Activated CD4-positive, alpha-beta memory T cell treated with anti-CD3 and anti-CD28 coated beads, Interleukin-2, amount 10 ng/mL, durations not matched to agents 7 days and 5 days (primary cell): Measurements from ENCODE around the gene WDR45B. TPM values are rescaled to one million over a fixed set of nuclear protein-coding genes. Genes with fewer than 3 reads are reported as not detected.
A peak's percentile ranks its signal among the peaks of the same experiment; 100 is the strongest.
"Not testable (repeated sequence)": the region's sequence is repeated elsewhere in the genome, so short reads cannot be mapped to it uniquely, and the experiment has no call there.

Experiments used
- CTCF ChIA-PET: fragments of 350-600 bp; sonication (Branson Sonifier 250); formaldehyde crosslinking; loops from one replicate; lab custom pipeline; 2021; ENCODE audit warnings: antibody characterized with exemption, inconsistent platforms; lab: Charles Lee
- POLR2A ChIA-PET: fragments of 350-600 bp; sonication (Branson Sonifier 250); formaldehyde crosslinking; loops from one replicate; lab custom pipeline; 2021; ENCODE audit warnings: antibody characterized with exemption; lab: Charles Lee
- DNase-seq: peaks from one replicate; pipeline ENCODE4 v3.0.0-alpha.2; 2020
- H3K27ac Mint-ChIP-seq: one replicate; pipeline ENCODE4 v1.8.0; 2021; ENCODE audit warnings: mild to moderate bottlenecking, mixed read lengths
- H3K27me3 Mint-ChIP-seq: one replicate; pipeline ENCODE4 v1.8.0; 2021; ENCODE audit warnings: mixed read lengths
- H3K36me3 Mint-ChIP-seq: one replicate; pipeline ENCODE4 v1.8.0; 2021; ENCODE audit warnings: low read depth, mixed read lengths
- H3K4me1 Mint-ChIP-seq: one replicate; pipeline ENCODE4 v1.8.0; 2021; ENCODE audit warnings: mixed read lengths
- H3K4me3 Mint-ChIP-seq: one replicate; pipeline ENCODE4 v1.8.0; 2021; ENCODE audit warnings: mild to moderate bottlenecking, mixed read lengths
- H3K9me3 Mint-ChIP-seq: one replicate; pipeline ENCODE4 v1.8.0; 2021; ENCODE audit warnings: mixed read lengths
- total RNA-seq, 2 experiments: library from RNA; stranded (reverse); gene quantifications; one replicate each; pipeline ENCODE4 v1.2.3, GENCODE V29; 2021

The WDR45B gene
- total RNA-seq, 2 experiments from 2014 or later = 41.0 to 42.9 TPM

DNA sequence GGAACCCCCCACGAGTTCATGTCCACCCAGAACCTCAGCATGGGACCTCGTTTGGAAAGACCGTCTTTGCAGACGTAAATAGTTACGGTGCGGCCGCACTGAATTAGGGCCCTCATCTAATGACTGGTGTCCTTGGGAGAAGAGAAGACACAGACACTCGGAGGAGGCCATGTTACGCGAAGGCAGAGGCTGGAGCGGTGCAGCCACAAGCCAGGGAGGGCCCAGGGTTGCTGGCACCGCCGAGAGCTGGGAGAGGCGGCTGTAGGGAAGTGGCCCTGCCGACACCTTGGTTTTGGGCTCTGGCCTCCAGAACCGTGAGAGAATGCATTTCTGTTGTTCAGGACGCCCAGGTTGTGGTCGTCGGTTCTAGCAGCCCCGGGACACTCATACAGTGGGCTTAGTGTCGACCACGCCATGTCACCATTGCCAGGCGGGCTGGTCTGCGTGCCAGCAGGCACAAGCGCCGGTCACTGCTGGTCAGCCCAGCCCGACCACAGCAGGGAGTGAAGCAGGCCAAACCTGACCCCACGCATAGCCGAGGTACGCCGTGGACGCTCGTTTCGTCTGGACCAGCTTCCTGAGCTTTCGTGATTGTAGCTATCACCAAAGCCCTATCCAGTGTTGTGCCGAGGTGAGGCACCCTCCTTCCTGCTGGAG lies 10.7 kb upstream of the WDR45B start:
- ChIA-PET CTCF (no interaction called here), POLR2A (no interaction called here)
- no peaks in the 10 kb centered on the region for H3K36me3 Mint-ChIP-seq
- H3K27ac Mint-ChIP-seq = no peak overlapping the region
- no peaks in the 10 kb centered on the region for H3K27me3 Mint-ChIP-seq
- no peak overlapping the region for H3K4me3 Mint-ChIP-seq
- H3K4me1 Mint-ChIP-seq = no peaks in the 10 kb centered on the region
- H3K9me3 Mint-ChIP-seq = peaks cover 5% of the 10 kb centered on the region
- no peak for DNase-seq

DNA sequence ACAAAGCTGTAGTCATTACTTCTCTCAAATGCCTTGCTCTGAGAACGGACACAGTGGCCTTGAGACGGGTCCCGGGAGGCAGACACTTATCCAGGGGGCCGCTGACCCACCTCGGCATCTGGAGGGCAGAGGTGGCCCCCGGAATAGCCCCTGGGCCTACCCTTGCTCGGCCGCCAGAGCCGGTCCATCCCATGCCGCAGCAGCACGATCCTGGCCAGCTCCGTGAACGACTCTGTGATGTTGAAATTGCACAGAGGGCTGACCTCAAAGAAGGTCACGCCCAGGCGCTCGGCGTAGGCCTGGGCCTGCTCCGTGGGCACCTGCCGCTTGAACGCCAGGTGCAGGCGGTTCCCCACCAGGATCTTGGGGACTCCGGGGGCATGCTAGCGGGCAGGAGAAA lies 10.1 kb upstream of the WDR45B start:
- no peak for DNase-seq
- Mint-ChIP-seq H3K36me3 (no peaks in the 10 kb centered on the region), H3K4me1 (no peaks in the 10 kb centered on the region), H3K4me3 (no peak overlapping the region), H3K9me3 (peaks cover 5% of the 10 kb centered on the region), H3K27ac (no peak overlapping the region), H3K27me3 (no peaks in the 10 kb centered on the region)
- POLR2A ChIA-PET = no interaction called here
- CTCF ChIA-PET = no interaction called here

DNA sequence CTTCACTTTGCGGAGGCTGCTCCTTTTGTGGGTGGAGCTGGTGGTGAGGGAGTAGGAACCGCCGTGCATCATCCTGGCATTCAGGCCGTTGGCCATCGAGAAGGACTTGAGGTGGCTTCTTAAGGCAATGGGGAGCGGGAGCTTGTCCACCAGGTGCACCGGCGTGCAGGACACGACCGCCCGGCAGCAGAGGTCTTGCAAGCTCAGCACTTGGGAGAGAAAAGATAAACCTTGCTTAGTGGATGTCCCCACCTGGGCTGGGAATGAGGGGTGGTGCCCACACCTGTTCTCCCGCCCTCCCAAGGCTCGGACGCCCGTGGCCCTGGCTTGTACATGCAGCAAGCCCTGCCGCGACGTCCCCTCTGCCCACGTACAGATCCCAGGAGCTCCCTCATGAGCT lies 9.7 kb upstream of the WDR45B start:
- H3K4me1 Mint-ChIP-seq = no peaks in the 10 kb centered on the region
- peaks cover 5% of the 10 kb centered on the region for H3K9me3 Mint-ChIP-seq
- ChIA-PET CTCF (no interaction called here), POLR2A (no interaction called here)
- no peak for DNase-seq
- no peaks in the 10 kb centered on the region for H3K36me3 Mint-ChIP-seq
- H3K27ac Mint-ChIP-seq = no peak overlapping the region
- no peaks in the 10 kb centered on the region for H3K27me3 Mint-ChIP-seq
- no peak overlapping the region for H3K4me3 Mint-ChIP-seq

- Mint-ChIP-seq H3K27me3 (no peaks in the 10 kb centered on the region), H3K27ac (no peak overlapping the region), H3K36me3 (no peaks in the 10 kb centered on the region), H3K4me1 (no peaks in the 10 kb centered on the region), H3K4me3 (no peak overlapping the region), H3K9me3 (peaks cover 5% of the 10 kb centered on the region)
- ChIA-PET CTCF (interaction anchor here (0.6 to 1.0 kb wide), 2 partner anchors 92 to 122 kb away, joined by 3 to 4 read pairs; no protein-coding TSS in a partner anchor), POLR2A (no interaction called here)
- DNase-seq = no peak
Observed at GRCh38 chr17:82656266-82656665, 8.0 kb upstream of the WDR45B start.

GRCh38 chr17:82655523-82655922 lies 7.3 kb upstream of the WDR45B start:
- no peak overlapping the region for H3K4me3 Mint-ChIP-seq
- CTCF ChIA-PET = interaction anchor here (0.6 kb wide), 2 partner anchors 93 to 100 kb away, joined by 3 to 4 read pairs; no protein-coding TSS in a partner anchor
- POLR2A ChIA-PET = no interaction called here

DNA sequence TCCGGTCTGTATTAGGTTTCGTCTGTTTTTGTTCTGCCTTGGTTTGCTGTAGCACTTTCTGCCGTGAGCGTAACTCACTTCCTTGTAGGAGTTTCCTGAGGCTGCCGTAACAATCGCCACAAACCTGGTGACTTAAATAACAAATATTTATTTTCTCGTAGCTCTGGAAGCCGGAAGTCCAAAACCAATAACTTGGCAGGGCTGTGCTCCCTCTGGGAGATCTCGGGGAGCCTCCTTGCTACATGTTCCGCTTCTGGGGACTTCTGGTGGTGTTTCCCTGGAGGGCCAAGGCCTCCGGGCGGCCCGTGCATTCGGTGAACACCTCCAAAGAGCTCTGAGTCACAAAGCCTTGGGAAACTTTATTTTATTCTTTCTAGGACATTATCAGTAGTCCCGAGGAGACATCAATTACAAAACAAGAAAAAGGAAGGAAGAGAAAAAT lies 6.8 kb upstream of the WDR45B start:
- no peaks in the 10 kb centered on the region for H3K27me3 Mint-ChIP-seq
- H3K4me1 Mint-ChIP-seq = no peaks in the 10 kb centered on the region
- no peak for DNase-seq
- peaks cover 4% of the 10 kb centered on the region for H3K9me3 Mint-ChIP-seq
- H3K27ac Mint-ChIP-seq = no peak overlapping the region
- no peaks in the 10 kb centered on the region for H3K36me3 Mint-ChIP-seq
- CTCF ChIA-PET = no interaction called here
- no peak overlapping the region for H3K4me3 Mint-ChIP-seq
- POLR2A ChIA-PET = no interaction called here

More at GRCh38 chr17:82655523-82655922, 7.3 kb upstream of the WDR45B start:
- Mint-ChIP-seq H3K4me1 (no peaks in the 10 kb centered on the region), H3K9me3 (peaks cover 5% of the 10 kb centered on the region), H3K36me3 (no peaks in the 10 kb centered on the region), H3K27me3 (no peaks in the 10 kb centered on the region), H3K27ac (no peak overlapping the region)
- no peak for DNase-seq

- H3K4me3 Mint-ChIP-seq, DNase-seq, H3K4me1 Mint-ChIP-seq, H3K27ac Mint-ChIP-seq, POLR2A ChIA-PET, H3K27me3 Mint-ChIP-seq, H3K36me3 Mint-ChIP-seq, CTCF ChIA-PET, H3K9me3 Mint-ChIP-seq: not testable (repeated sequence)
Observed at GRCh38 chr17:82654611-82655010, 6.4 kb upstream of the WDR45B start.

GRCh38 chr17:82653651-82654528 lies 5.6 kb upstream of the WDR45B start:
- H3K36me3 Mint-ChIP-seq = no peaks in the 10 kb centered on the region
- no peak overlapping the region for H3K4me3 Mint-ChIP-seq
- ChIA-PET CTCF (no interaction called here), POLR2A (no interaction called here)
- peaks cover 2% of the 10 kb centered on the region for H3K4me1 Mint-ChIP-seq
- H3K27ac Mint-ChIP-seq = no peak overlapping the region
- no peak for DNase-seq
- H3K27me3 Mint-ChIP-seq = no peaks in the 10 kb centered on the region
- H3K9me3 Mint-ChIP-seq = no peaks in the 10 kb centered on the region

DNA sequence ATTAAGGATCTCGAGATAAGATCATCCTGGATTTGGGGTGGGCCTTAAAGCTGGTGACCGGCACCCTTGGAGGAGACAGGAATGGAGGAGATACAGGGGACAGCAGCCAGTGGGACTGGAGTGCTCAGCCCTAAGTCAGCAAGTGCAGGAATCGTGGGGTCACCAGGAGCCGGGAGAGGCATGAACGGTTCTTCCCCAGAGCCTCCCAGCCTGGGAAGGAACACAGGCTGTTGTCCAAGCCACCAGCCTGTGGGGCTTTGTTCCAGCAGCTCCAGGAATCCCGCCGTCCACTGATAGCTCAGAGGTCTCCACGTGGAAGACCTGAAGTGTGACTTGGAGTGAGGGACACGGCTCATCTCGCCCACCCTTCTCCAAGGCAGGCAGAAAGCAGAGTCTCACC lies 2.5 kb upstream of the WDR45B start:
- Mint-ChIP-seq H3K4me1 (peaks cover 14% of the 10 kb centered on the region), H3K36me3 (peaks cover 6% of the 10 kb centered on the region), H3K4me3 (no peak overlapping the region), H3K9me3 (no peaks in the 10 kb centered on the region), H3K27me3 (no peaks in the 10 kb centered on the region), H3K27ac (no peak overlapping the region)
- POLR2A ChIA-PET = no interaction called here
- DNase-seq = no peak
- CTCF ChIA-PET = no interaction called here

- DNase-seq = no peak
- ChIA-PET CTCF (no interaction called here), POLR2A (no interaction called here)
- H3K4me1 Mint-ChIP-seq = peaks cover 20% of the 10 kb centered on the region
- H3K36me3 Mint-ChIP-seq = peaks cover 14% of the 10 kb centered on the region
- no peaks in the 10 kb centered on the region for H3K27me3 Mint-ChIP-seq
- H3K9me3 Mint-ChIP-seq = no peaks in the 10 kb centered on the region
- H3K27ac Mint-ChIP-seq = peak overlapping the region; percentile 35
- peak overlapping the region; percentile 44 for H3K4me3 Mint-ChIP-seq
Observed at GRCh38 chr17:82649501-82650261, 1.4 kb upstream of the WDR45B start.

DNA sequence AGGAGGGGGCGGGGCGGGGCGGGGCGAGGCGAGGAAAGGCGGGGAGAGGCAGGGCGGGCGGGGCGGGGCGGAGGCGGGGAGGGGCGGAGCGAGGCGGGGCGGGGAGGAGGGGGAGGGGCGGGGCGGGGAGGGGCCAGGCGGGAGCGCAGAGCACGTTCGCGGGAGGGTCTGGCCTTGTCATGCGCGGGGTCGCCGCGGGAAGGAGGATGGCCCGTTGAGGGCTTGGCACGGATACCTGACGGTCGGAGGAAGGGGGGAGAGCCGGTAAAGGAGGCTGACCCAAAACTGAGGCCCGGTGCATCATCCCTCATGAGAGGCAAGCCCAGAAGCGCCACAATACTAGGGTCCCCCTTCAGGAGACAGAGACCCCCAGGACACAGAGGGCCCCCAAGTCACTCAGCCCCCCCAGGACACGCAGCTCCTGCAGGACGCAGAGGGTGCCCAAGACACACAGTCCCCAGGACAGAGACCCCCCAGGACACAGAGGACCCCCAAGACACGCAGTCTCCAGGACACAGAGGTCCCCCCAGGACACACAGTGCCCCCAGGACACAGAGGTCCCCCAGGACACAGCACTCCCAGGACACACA lies 593 bp upstream of the WDR45B start:
- peaks cover 24% of the 10 kb centered on the region for H3K4me1 Mint-ChIP-seq
- ChIA-PET CTCF (no interaction called here), POLR2A (no interaction called here)
- H3K36me3 Mint-ChIP-seq = peaks cover 22% of the 10 kb centered on the region
- peak overlapping the region; percentile 54 for H3K27ac Mint-ChIP-seq
- H3K27me3 Mint-ChIP-seq = no peaks in the 10 kb centered on the region
- H3K9me3 Mint-ChIP-seq = no peaks in the 10 kb centered on the region
- H3K4me3 Mint-ChIP-seq = peak overlapping the region; percentile 48
- no peak for DNase-seq

DNA sequence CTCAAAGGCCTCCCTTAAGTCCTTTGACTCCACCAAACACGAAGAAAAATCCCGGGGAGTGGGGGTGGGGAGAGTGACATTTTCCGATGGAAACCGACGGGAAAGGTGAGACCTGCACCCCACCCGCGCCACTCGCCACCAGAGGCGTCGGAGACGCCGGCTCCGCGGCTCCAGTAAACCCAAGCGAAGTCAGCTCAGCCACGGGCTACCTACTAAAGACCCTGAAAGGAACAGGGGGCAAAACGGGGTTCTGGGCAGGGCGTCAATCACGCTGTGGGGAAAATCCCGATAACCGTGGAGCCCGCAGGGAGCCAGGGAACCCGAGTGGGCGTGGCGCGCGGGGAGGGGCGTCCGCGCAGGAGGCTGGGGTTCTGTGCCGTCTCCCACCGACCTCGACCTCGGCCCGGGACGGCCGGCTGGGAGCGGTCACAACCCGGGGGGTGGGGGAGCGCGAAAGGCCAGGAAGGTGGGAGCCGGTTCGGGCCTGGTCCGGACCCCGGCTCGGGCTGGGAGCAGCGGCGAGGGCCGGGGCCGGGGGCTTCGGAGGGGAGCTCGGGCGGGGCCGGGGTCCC lies 565 bp downstream of the WDR45B start:
- peaks cover 29% of the 10 kb centered on the region for H3K36me3 Mint-ChIP-seq
- no peaks in the 10 kb centered on the region for H3K27me3 Mint-ChIP-seq
- CTCF ChIA-PET = no interaction called here
- H3K27ac Mint-ChIP-seq = peak overlapping the region; percentile 71
- H3K4me3 Mint-ChIP-seq = peak overlapping the region; percentile 80
- H3K9me3 Mint-ChIP-seq = no peaks in the 10 kb centered on the region
- DNase-seq = peak; percentile 47
- POLR2A ChIA-PET = interaction anchor here (0.6 kb wide), 1 partner anchor 28 kb away, joined by 3 read pairs; no protein-coding TSS in a partner anchor
- H3K4me1 Mint-ChIP-seq = peaks cover 25% of the 10 kb centered on the region
